GM23248 (cell line): ENCODE results near the gene TRHDE. TPM values are rescaled to one million over a fixed set of nuclear protein-coding genes. Genes with fewer than 3 reads are reported as not detected.

ENCODE experiments used
- DNase-seq: peaks from one replicate; pipeline ENCODE4 v3.0.0-alpha.2; 2015
- H2AFZ ChIP-seq: fragments of 200-600 bp; sonication (generic); 2 replicates; pipeline ENCODE4 v1.6.1; 2016; ENCODE audit warnings: antibody characterized with exemption
- H3F3A ChIP-seq: fragments of 200-600 bp; sonication (generic); 2 replicates; pipeline ENCODE4 v1.6.1; 2016; ENCODE audit warnings: mild to moderate bottlenecking, antibody characterized with exemption, mixed run types; ENCODE audit not compliant: insufficient read depth
- H3K27ac ChIP-seq: fragments of 200-600 bp; sonication (generic); 2 replicates; pipeline ENCODE4 v1.5.1; 2016; ENCODE audit warnings: mild to moderate bottlenecking
- H3K27me3 ChIP-seq: fragments of 200-600 bp; sonication (generic); replicated peaks from 2 replicates; pipeline ENCODE4 v1.6.1; 2016; ENCODE audit warnings: mild to moderate bottlenecking; ENCODE audit not compliant: insufficient read depth
- H3K36me3 ChIP-seq: fragments of 200-600 bp; sonication (generic); 2 replicates; pipeline ENCODE4 v1.6.1; 2016; ENCODE audit warnings: low read depth, mild to moderate bottlenecking
- H3K4me1 ChIP-seq: fragments of 200-600 bp; sonication (generic); 2 replicates; pipeline ENCODE4 v1.6.1; 2016; ENCODE audit warnings: mild to moderate bottlenecking; ENCODE audit not compliant: insufficient read depth
- H3K4me2 ChIP-seq: fragments of 200-600 bp; sonication (generic); one replicate; pipeline ENCODE4 v1.6.1; 2016; ENCODE audit warnings: mild to moderate bottlenecking; ENCODE audit not compliant: unreplicated experiment
- H3K4me3 ChIP-seq: fragments of 200-600 bp; sonication (generic); 2 replicates; pipeline ENCODE4 v1.5.1; 2016; ENCODE audit warnings: mild to moderate bottlenecking
- H3K79me2 ChIP-seq: fragments of 200-600 bp; sonication (generic); 2 replicates; pipeline ENCODE4 v1.6.1; 2016; ENCODE audit warnings: mild to moderate bottlenecking; ENCODE audit not compliant: insufficient read depth
- H3K9ac ChIP-seq: fragments of 200-600 bp; sonication (generic); 2 replicates; pipeline ENCODE4 v1.6.1; 2016; ENCODE audit warnings: mild to moderate bottlenecking
- H3K9me2 ChIP-seq: fragments of 200-600 bp; sonication (generic); 2 replicates; pipeline ENCODE4 v1.6.1; 2016; ENCODE audit warnings: mixed run types, mild to moderate bottlenecking, moderate library complexity; ENCODE audit not compliant: insufficient read depth
- H3K9me3 ChIP-seq: fragments of 200-600 bp; sonication (generic); one replicate; pipeline ENCODE4 v1.6.1; 2017; ENCODE audit warnings: low read depth
- H4K20me1 ChIP-seq: fragments of 200-600 bp; sonication (generic); 2 replicates; pipeline ENCODE4 v1.6.0; 2016; ENCODE audit not compliant: insufficient read depth
- EZH2 ChIP-seq: fragments of 200-600 bp; sonication (generic); IDR thresholded peaks from 2 replicates; pipeline ENCODE4 v1.6.1; 2018; ENCODE audit warnings: antibody characterized with exemption, mild to moderate bottlenecking; ENCODE audit not compliant: insufficient read depth, poor library complexity, severe bottlenecking
- EZH2phosphoT487 ChIP-seq: fragments of 200-600 bp; sonication (generic); IDR thresholded peaks from 2 replicates; pipeline ENCODE4 v1.6.1; 2018; ENCODE audit warnings: antibody characterized with exemption, moderate library complexity, mild to moderate bottlenecking, low read depth; ENCODE audit not compliant: insufficient read depth
- WGBS, 2 experiments: methylation state at CpG; one replicate each; pipeline ENCODE4 v1.1.6; 2015 to 2017; ENCODE audit warnings: low lambda C conversion rate in 2 of 2, low coverage in 1 of 2; ENCODE audit errors: missing lambda C conversion rate in 2 of 2; 5-methylcytosine and 5-hydroxymethylcytosine counted together
- in situ Hi-C: fragments of 300-500 bp; cut with MboI; formaldehyde crosslinking; loops from 2 replicates; pipeline ENCODE4 v1.15.0; 2020
- polyA plus RNA-seq: library from polyadenylated mRNA; unstranded; fragments of >200 nt; fragmentation: Nextera tagmentation; extraction: Ambion mirVana; gene quantifications from 2 replicates; pipeline ENCODE4 v1.2.1, GENCODE V29; 2016
- total RNA-seq: library from RNA; depleted of rRNA; stranded (reverse); fragments of >200 nt; shearing (Covaris generic); gene quantifications from 2 replicates; pipeline ENCODE4 v1.2.3, GENCODE V29; 2014

Gene TRHDE
- total and polyA plus RNA-seq, 2 experiments from 2014 or later: 1.4 to 2.8 TPM

DNA sequence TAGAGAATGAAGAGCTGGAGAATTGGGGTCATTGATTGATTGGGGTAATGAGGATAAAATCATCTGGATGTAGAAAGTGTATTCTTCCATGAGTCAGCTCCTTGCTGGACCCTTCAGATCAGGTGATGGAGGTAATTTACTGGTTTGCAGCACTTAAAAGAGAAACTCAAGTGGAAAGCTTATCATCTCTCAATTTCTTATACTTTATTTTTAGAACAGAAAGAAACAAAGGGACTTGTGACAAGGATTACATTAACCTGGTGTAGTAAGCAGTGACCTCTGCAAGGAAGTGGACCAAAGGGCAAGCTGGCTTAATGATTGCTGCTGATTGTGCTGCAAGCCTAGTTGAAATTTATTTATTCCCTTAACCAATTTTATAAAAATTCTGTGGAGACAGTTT, 405.0 kb downstream of the TRHDE start:
- Histone ChIP-seq H2AFZ (no peak overlapping the region), H4K20me1 (no peaks in the 10 kb centered on the region), H3K9me3 (peaks cover 8% of the 10 kb centered on the region), H3F3A (no peaks in the 10 kb centered on the region), H3K36me3 (no peaks in the 10 kb centered on the region), H3K4me2 (no peak overlapping the region), H3K4me1 (no peaks in the 10 kb centered on the region), H3K79me2 (no peaks in the 10 kb centered on the region), H3K9ac (no peak overlapping the region), H3K9me2 (no peaks in the 10 kb centered on the region), H3K4me3 (no peak overlapping the region), H3K27ac (no peak overlapping the region), H3K27me3 (no peaks in the 10 kb centered on the region; the same call in 1 of the 2 replicates)
- in situ Hi-C loops: no loop called here
- DNase-seq: no peak
- no peak for TF ChIP-seq EZH2
- no peak for TF ChIP-seq EZH2phosphoT487

DNA sequence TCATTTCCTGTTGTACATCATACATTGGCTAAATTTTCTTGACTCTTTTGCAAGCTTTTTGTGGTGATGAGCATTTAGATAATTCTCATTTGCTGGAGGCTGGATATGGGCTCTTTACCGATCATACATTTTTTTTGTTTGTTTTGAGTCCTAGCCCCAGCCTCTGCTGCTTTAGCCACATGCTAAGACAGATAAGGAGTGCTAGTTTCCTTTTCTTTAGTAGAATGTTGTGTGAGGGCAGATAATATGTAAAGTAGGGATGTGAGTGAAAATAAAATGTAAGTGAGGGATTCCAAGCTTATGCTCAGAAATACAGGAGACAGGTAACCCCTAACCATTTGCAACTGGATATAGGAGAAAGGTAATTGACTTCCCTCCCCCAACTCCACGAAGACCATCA, 405.7 kb downstream of the TRHDE start:
- no peaks in the 10 kb centered on the region for H3K9me2 ChIP-seq
- peaks cover 8% of the 10 kb centered on the region for H3K9me3 ChIP-seq
- no peak for TF ChIP-seq EZH2phosphoT487
- no peak for TF ChIP-seq EZH2
- no peak overlapping the region for H3K27ac ChIP-seq
- no peak overlapping the region for H3K4me2 ChIP-seq
- no peaks in the 10 kb centered on the region; the same call in 1 of the 2 replicates for H3K27me3 ChIP-seq
- H2AFZ ChIP-seq: no peak overlapping the region
- H3K36me3 ChIP-seq: no peaks in the 10 kb centered on the region
- no peak overlapping the region for H3K9ac ChIP-seq
- in situ Hi-C loops: no loop called here
- WGBS, 2 experiments: 13% methylated on average over 2 of the region's 2 CpGs
- H4K20me1 ChIP-seq: no peaks in the 10 kb centered on the region
- no peak overlapping the region for H3K4me3 ChIP-seq
- H3K79me2 ChIP-seq: no peaks in the 10 kb centered on the region
- no peaks in the 10 kb centered on the region for H3K4me1 ChIP-seq
- no peak for DNase-seq
- no peaks in the 10 kb centered on the region for H3F3A ChIP-seq

DNA sequence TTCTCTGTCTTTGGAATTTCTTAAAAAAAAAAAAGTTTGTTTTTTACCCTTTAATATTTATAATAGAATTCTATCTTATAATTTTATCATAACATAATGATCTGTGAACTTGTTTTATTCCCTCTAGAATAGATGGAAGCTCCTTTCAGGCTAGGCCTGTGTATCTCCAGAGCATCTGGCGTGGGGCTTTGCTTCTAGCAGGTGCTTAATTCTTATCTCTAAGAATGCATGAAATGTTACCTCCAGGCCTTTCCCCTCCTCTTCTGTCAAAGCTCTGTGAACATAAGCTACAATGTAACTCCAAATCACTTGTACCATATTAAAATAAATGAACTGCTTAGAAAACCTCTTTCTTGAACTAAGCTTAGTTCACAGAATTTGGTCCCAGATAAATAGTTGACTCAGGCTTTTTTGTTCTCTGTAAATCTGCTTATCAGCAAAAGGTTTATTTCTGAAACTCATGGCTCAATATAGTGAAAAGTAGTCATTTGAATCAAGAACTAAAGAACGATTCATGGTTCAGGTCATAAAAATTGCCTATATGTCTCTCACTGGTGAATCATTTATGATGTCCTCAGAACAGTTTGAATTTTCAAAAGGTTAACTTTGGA, 407.1 kb downstream of the TRHDE start:
- Histone ChIP-seq H3K4me3 (no peak overlapping the region), H3K9me2 (no peaks in the 10 kb centered on the region), H3K9ac (no peak overlapping the region), H3K27ac (no peak overlapping the region), H2AFZ (no peak overlapping the region), H3K79me2 (no peaks in the 10 kb centered on the region), H3K36me3 (no peaks in the 10 kb centered on the region), H3F3A (no peaks in the 10 kb centered on the region), H4K20me1 (no peaks in the 10 kb centered on the region), H3K27me3 (no peaks in the 10 kb centered on the region; the same call in 1 of the 2 replicates), H3K9me3 (no peaks in the 10 kb centered on the region), H3K4me1 (no peaks in the 10 kb centered on the region), H3K4me2 (no peak overlapping the region)
- DNase-seq: no peak
- in situ Hi-C loops: no loop called here
- no peak for TF ChIP-seq EZH2
- no peak for TF ChIP-seq EZH2phosphoT487
- 1 to 11% methylated on average over 2 of the region's 2 CpGs for WGBS, 2 experiments

GRCh38 chr12:72681028-72681427, 408.9 kb downstream of the TRHDE start:
- in situ Hi-C loops: no loop called here
- Histone ChIP-seq H3K27me3 (no peaks in the 10 kb centered on the region; the same call in 1 of the 2 replicates), H3K36me3 (no peaks in the 10 kb centered on the region), H3K4me3 (no peak overlapping the region), H3K4me2 (no peak overlapping the region), H3K9me3 (no peaks in the 10 kb centered on the region), H3K27ac (no peak overlapping the region), H3K79me2 (no peaks in the 10 kb centered on the region), H3K9ac (no peak overlapping the region), H3K9me2 (no peaks in the 10 kb centered on the region), H2AFZ (no peak overlapping the region), H3K4me1 (no peaks in the 10 kb centered on the region), H4K20me1 (no peaks in the 10 kb centered on the region), H3F3A (no peaks in the 10 kb centered on the region)
- DNase-seq: no peak
- TF ChIP-seq EZH2phosphoT487: no peak
- TF ChIP-seq EZH2: no peak

DNA sequence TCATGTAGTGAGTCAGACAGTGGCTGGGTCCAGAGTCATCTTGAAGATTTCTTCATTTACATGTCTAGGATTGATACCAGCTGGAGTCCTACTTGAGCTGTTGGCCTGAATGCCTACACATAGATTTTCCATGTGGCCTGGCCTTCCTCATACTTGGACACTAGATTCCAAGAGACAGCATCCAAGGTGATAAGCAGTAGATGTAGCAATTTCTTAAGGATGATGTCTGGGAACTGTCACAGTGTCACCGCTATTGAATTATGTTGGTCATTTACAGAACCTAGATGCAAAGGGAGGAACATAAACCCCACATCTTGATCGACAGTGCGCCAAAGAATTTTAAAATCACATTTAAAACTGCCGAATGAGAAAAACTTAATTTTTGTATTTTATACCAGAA, 412.3 kb downstream of the TRHDE start:
- Histone ChIP-seq H3F3A (no peaks in the 10 kb centered on the region), H3K9ac (no peak overlapping the region), H3K36me3 (no peaks in the 10 kb centered on the region), H4K20me1 (no peaks in the 10 kb centered on the region), H3K4me3 (no peak overlapping the region), H3K4me2 (no peak overlapping the region), H3K9me2 (no peaks in the 10 kb centered on the region), H3K27me3 (no peaks in the 10 kb centered on the region; the same call in 1 of the 2 replicates), H2AFZ (no peak overlapping the region), H3K27ac (no peak overlapping the region), H3K9me3 (peaks cover 3% of the 10 kb centered on the region), H3K4me1 (no peaks in the 10 kb centered on the region), H3K79me2 (no peaks in the 10 kb centered on the region)
- WGBS, 2 experiments: 41 to 57% methylated on average over 4 of the region's 4 CpGs
- in situ Hi-C loops: no loop called here
- TF ChIP-seq EZH2phosphoT487 (no peak), EZH2 (no peak)
- no peak for DNase-seq
